Stimulated activated CD8-positive, alpha-beta memory T cell treated with anti-CD3 and anti-CD28 coated beads, Interleukin-4, amount 100 ng/mL, for 4 hours (primary cell): ENCODE measurements around the gene VGLL4.
"Not testable (repeated sequence)": the region's sequence is repeated elsewhere in the genome, so short reads cannot be mapped to it uniquely, and the experiment has no call there.

ENCODE experiments used
- DNase-seq, 2 donors: peaks; one replicate each; pipeline ENCODE4 v3.0.0-alpha.2; 2020; ENCODE audit warnings: low read depth in 2 of 2, low spot score in 1 of 2

VGLL4 gene

GRCh38 chr3:11536132-11536935, 107.4 kb downstream of the VGLL4 start:
- no peak for DNase-seq

GRCh38 chr3:11535243-11535960, 108.3 kb downstream of the VGLL4 start:
- DNase-seq, result no peak

GRCh38 chr3:11534793-11535101, 109.0 kb downstream of the VGLL4 start:
- no peak for DNase-seq

- DNase-seq, result no peak
These were observed 109.5 kb downstream of the VGLL4 start for GRCh38 chr3:11534011-11534792.

- DNase-seq, result no peak
These were observed 110.8 kb downstream of the VGLL4 start for GRCh38 chr3:11532931-11533391.

- DNase-seq, result no peak
These were observed 113.5 kb downstream of the VGLL4 start for GRCh38 chr3:11530153-11530721.

GRCh38 chr3:11529281-11529680, 114.4 kb downstream of the VGLL4 start:
- no peak for DNase-seq

GRCh38 chr3:11526121-11526520, 117.6 kb downstream of the VGLL4 start:
- DNase-seq, result not testable (repeated sequence)

- DNase-seq, result no peak
These were observed 120.1 kb downstream of the VGLL4 start for GRCh38 chr3:11523572-11524101.

GRCh38 chr3:11522953-11523571, 120.7 kb downstream of the VGLL4 start:
- no peak for DNase-seq

- DNase-seq, result no peak
These were observed 121.4 kb downstream of the VGLL4 start for GRCh38 chr3:11522398-11522715.

GRCh38 chr3:11521167-11521566, 122.5 kb downstream of the VGLL4 start:
- DNase-seq, result no peak

- DNase-seq, result no peak
These were observed 126.1 kb downstream of the VGLL4 start for GRCh38 chr3:11517601-11518000.

GRCh38 chr3:11514191-11514821, 129.4 kb downstream of the VGLL4 start:
- DNase-seq, result no peak

- DNase-seq, result no peak
These were observed 129.9 kb downstream of the VGLL4 start for GRCh38 chr3:11513817-11514135.

- not testable (repeated sequence) for DNase-seq
These were observed 130.4 kb downstream of the VGLL4 start for GRCh38 chr3:11513125-11513816.

GRCh38 chr3:11511606-11512005, 132.1 kb downstream of the VGLL4 start:
- not testable (repeated sequence) for DNase-seq

- DNase-seq, result no peak
These were observed 133.4 kb downstream of the VGLL4 start for GRCh38 chr3:11510356-11510755.

- no peak for DNase-seq
These were observed 133.7 kb downstream of the VGLL4 start for GRCh38 chr3:11510001-11510340.
